ENCODE data around the gene TMEM86B. TPM values are rescaled to one million over a fixed set of nuclear protein-coding genes. Genes with fewer than 3 reads are reported as not detected.
"Not testable (repeated sequence)": the region's sequence is repeated elsewhere in the genome, so short reads cannot be mapped to it uniquely, and the experiment has no call there.

TMEM86B gene
- total RNA-seq, 4 donors from 2014 or later: 1.8 to 7.9 (median 2.4) TPM; not detected in 1

- TF ChIP-seq POLR2A (IDR thresholded peaks at IDR 0.05) (no peak), CTCF (IDR thresholded peaks at IDR 0.05) (no peak)
- intact Hi-C loops (cut with DNase I; ENCODE audit: low total_unique reads): no loop called here
- Histone ChIP-seq H3K9me3 (peaks cover 0 to 6% of the 10 kb centered on the region in 2 donors), H3K36me3 (no peaks in the 10 kb centered on the region), H3K27me3 (no peaks in the 10 kb centered on the region), H3K4me1 (no peaks in the 10 kb centered on the region), H3K27ac (peak within 1 kb of the TSS in 1 of 2 donors; percentile 43), H3K4me3 (no peak within 1 kb of the TSS)
- no peak for DNase-seq
Measured at GRCh38 chr19:55208880-55209692, 19.5 kb downstream of the TMEM86B start, which contains the start of gene PTPRH. TSS of gene PTPRH (minus strand) at chr19:55209501. CDS start at chr19:55209433, 68 bp downstream.

- Histone ChIP-seq H3K27ac (peak overlapping the region in 1 of 2 donors; percentile 51), H3K4me3 (peak overlapping the region; percentile 3 to 22)
Measured at GRCh38 chr19:55206664-55207500, 21.7 kb downstream of the TMEM86B start.

GRCh38 chr19:55202199-55202598 is 26.4 kb downstream of the TMEM86B start:
- H3K27me3 ChIP-seq; intact Hi-C loops (cut with DNase I; ENCODE audit: low total_unique reads): not testable (repeated sequence)

More at GRCh38 chr19:55206664-55207500, 21.7 kb downstream of the TMEM86B start:
- Histone ChIP-seq H3K36me3 (no peaks in the 10 kb centered on the region), H3K9me3 (no peaks in the 10 kb centered on the region), H3K27me3 (no peaks in the 10 kb centered on the region), H3K4me1 (no peaks in the 10 kb centered on the region)
- DNase-seq: peak; percentile 82 to 84
- intact Hi-C loops (cut with DNase I; ENCODE audit: low total_unique reads): no loop called here
- TF ChIP-seq POLR2A (IDR thresholded peaks at IDR 0.05) (peak in 1 of 2 donors; percentile 25), CTCF (IDR thresholded peaks at IDR 0.05) (no peak)

GRCh38 chr19:55199620-55200204 is 28.9 kb downstream of the TMEM86B start:
- no peaks in the 10 kb centered on the region for H3K4me1 ChIP-seq
- no peak overlapping the region for H3K4me3 ChIP-seq
- DNase-seq: no peak
- H3K9me3 ChIP-seq: no peaks in the 10 kb centered on the region
- TF ChIP-seq POLR2A (IDR thresholded peaks at IDR 0.05) (no peak), CTCF (IDR thresholded peaks at IDR 0.05) (no peak)
- no peaks in the 10 kb centered on the region for H3K36me3 ChIP-seq
- H3K27me3 ChIP-seq: no peaks in the 10 kb centered on the region
- no peak overlapping the region for H3K27ac ChIP-seq
- intact Hi-C loops (cut with DNase I; ENCODE audit: low total_unique reads): no loop called here

More at GRCh38 chr19:55202199-55202598, 26.4 kb downstream of the TMEM86B start:
- H3K4me3 ChIP-seq, DNase-seq, H3K4me1 ChIP-seq, H3K36me3 ChIP-seq, H3K27ac ChIP-seq, H3K9me3 ChIP-seq: not testable (repeated sequence)

GRCh38 chr19:55198651-55199050 is 29.9 kb downstream of the TMEM86B start:
- Histone ChIP-seq H3K27me3 (no peaks in the 10 kb centered on the region), H3K9me3 (no peaks in the 10 kb centered on the region), H3K36me3 (no peaks in the 10 kb centered on the region), H3K4me1 (no peaks in the 10 kb centered on the region), H3K27ac (no peak overlapping the region), H3K4me3 (no peak overlapping the region)
- DNase-seq: no peak
- intact Hi-C loops (cut with DNase I; ENCODE audit: low total_unique reads): no loop called here
- TF ChIP-seq POLR2A (IDR thresholded peaks at IDR 0.05) (no peak), CTCF (IDR thresholded peaks at IDR 0.05) (no peak)

All from uterus (tissue), 4 donors.